ENCODE data around the gene ACVR2B.

ACVR2B gene

GRCh38 chr3:38468765-38469164 is 15.1 kb downstream of the ACVR2B start:
- no peak for TF ChIP-seq CTCF (IDR thresholded peaks at IDR 0.05; ENCODE audit: extremely low read depth, missing control alignments)
- DNase-seq (ENCODE audit: low spot score), result no peak

GRCh38 chr3:38469852-38470251 is 16.2 kb downstream of the ACVR2B start:
- no peak for TF ChIP-seq CTCF (IDR thresholded peaks at IDR 0.05; ENCODE audit: extremely low read depth, missing control alignments)
- no peak for DNase-seq (ENCODE audit: low spot score)

GRCh38 chr3:38471260-38471857 is 17.7 kb downstream of the ACVR2B start:
- no peak for TF ChIP-seq CTCF (IDR thresholded peaks at IDR 0.05; ENCODE audit: extremely low read depth, missing control alignments)
- DNase-seq (ENCODE audit: low spot score), result no peak

- no peak for TF ChIP-seq CTCF (IDR thresholded peaks at IDR 0.05; ENCODE audit: extremely low read depth, missing control alignments)
Measured at GRCh38 chr3:38472342-38472741, 18.7 kb downstream of the ACVR2B start.

GRCh38 chr3:38473229-38473628 is 19.5 kb downstream of the ACVR2B start:
- DNase-seq (ENCODE audit: low spot score), result no peak
- TF ChIP-seq CTCF (IDR thresholded peaks at IDR 0.05; ENCODE audit: extremely low read depth, missing control alignments), result no peak

More at GRCh38 chr3:38472342-38472741, 18.7 kb downstream of the ACVR2B start:
- DNase-seq (ENCODE audit: low spot score), result no peak

- no peak for TF ChIP-seq CTCF (IDR thresholded peaks at IDR 0.05; ENCODE audit: extremely low read depth, missing control alignments)
- no peak for DNase-seq (ENCODE audit: low spot score)
Measured at GRCh38 chr3:38474928-38475605, 21.4 kb downstream of the ACVR2B start.

GRCh38 chr3:38475716-38476115 is 22.0 kb downstream of the ACVR2B start:
- no peak for TF ChIP-seq CTCF (IDR thresholded peaks at IDR 0.05; ENCODE audit: extremely low read depth, missing control alignments)
- no peak for DNase-seq (ENCODE audit: low spot score)

Measured in GM20000 (cell line).